HG03045 (cell line): Measurements from ENCODE around the gene ACSBG1.

Experiments used
- ATAC-seq: cut with Tn5 transposase; IDR thresholded peaks from one replicate; pipeline ENCODE4 v1.9.1; 2021; ENCODE audit warnings: mild to moderate bottlenecking, moderate library complexity; ENCODE audit not compliant: unreplicated experiment

Gene ACSBG1

GRCh38 chr15:78223396-78224022, 10.9 kb downstream of the ACSBG1 start:
- no peak for ATAC-seq

GRCh38 chr15:78222745-78223395, 11.5 kb downstream of the ACSBG1 start:
- ATAC-seq = no peak

DNA sequence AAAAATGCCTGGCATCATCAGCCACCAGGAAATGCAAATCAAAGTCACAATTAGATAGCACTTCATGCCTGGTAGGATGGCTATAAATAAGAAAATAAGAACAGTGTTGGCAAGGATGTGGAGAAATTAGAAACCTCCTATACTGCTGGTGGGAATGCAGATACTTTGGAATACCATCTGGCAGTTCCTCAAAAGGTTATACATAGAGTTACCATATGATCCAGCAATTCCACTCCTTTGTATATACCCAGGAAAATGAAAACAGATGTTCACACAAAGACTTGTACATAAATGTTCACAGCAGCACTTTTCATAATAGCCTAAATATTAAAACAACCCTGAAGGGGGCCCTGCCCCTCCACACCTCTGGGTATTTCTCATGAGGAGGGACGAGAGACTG, 13.7 kb downstream of the ACSBG1 start:
- ATAC-seq = no peak

GRCh38 chr15:78216276-78217104, 17.9 kb downstream of the ACSBG1 start:
- ATAC-seq = no peak

DNA sequence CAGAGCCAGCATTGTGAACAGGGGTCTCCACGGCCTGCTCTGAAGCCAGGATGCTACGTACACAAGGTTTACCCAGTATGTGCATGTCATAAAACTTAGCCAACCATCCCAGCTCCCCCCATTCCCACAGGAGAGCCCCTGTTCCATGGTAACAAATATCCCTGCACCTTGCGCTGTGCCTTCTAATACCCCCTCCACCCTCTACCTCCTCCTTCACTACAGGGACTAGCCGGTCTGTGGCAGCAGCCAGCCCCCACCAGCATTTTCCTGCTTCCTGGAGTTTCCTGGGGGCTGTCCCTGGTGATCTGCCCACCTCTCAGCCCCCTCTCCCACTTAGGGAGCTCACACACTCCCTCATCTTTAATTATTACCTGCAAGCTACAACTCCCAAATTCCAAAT, 20.4 kb downstream of the ACSBG1 start:
- no peak for ATAC-seq

GRCh38 chr15:78213425-78213750, 21.0 kb downstream of the ACSBG1 start:
- no peak for ATAC-seq

DNA sequence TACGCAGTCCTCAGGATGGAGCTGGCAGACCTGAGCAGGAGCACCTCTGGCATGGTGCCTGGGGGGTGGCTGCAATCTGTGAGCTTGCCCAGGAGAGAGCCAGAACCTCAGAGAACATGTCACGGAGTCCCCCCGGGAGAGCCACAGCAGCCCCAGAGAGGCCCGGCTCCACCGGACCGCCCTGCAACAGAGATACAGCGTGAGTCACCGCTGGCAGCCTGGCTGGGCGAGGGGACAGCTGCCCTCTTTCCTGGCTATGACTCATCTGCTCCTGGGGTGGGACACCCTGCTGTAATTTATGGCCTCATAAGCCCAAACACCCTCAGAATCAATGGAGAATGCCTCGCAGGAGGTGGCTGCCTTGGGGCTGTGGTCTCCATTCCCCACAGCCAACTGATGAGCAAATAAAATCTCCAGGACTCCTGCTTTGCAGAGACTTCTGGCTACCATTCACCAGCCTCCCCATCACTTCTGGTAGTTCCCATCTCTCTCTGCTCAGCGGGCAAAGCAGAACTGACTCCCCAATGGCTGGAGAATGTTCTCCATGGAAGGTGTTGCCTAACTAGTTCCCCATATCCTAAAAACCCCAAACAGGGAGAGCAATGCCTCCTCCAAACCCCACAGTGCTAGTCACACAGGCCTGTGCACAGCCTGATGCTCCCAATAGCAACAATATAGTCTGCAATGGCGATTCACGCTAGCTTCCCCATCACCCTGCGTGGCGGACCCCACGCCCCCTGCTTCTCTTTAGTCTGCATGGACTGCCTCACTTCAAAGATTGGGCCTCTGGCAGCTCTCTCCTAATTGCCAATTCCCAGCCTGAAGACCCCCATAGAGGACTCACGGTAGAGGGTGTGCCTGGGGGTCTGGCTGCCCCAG, 21.6 kb downstream of the ACSBG1 start:
- ATAC-seq = no peak

GRCh38 chr15:78212008-78212407, 22.4 kb downstream of the ACSBG1 start:
- no peak for ATAC-seq

DNA sequence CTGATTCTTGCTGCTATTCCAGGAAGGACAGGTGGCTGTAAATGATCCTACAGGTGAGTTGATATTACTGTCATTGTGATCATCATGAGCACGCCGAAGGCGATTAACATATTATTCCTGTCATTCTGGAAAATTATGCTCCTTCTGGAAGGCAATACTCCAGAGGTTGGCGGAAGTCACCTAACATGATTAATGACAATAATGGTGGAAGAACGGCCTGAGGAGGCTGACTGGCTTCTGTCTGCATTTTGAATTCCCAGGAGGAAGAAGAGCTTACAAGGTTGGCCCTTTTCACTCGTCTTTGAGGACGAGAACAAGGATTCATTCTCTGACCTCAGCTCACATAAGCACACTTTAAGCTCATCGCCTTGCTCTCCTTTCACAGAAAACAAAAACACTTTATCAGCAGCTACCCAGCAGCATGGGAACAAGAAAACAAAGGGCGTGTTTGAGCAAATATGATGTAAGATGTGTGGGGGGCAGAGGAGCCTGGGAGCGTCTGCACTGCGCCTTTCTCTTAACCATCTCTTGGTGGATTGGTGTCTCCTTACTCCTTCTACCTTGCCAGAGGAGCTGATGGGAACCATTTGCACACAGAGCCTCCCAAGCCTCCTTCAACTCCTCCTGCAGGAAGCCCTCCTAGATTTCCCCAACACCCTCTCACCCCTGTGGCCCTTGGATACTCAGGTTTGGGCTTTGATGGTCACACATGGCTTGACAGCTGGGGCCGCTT, 23.0 kb downstream of the ACSBG1 start:
- no peak for ATAC-seq

- ATAC-seq = no peak
Measured at GRCh38 chr15:78210349-78210717, 24.0 kb downstream of the ACSBG1 start.

- no peak for ATAC-seq
Measured at GRCh38 chr15:78209646-78210348, 24.6 kb downstream of the ACSBG1 start.

GRCh38 chr15:78208887-78209645, 25.3 kb downstream of the ACSBG1 start:
- ATAC-seq = no peak

GRCh38 chr15:78208341-78208844, 26.0 kb downstream of the ACSBG1 start:
- ATAC-seq = no peak

GRCh38 chr15:78207641-78208340, 26.6 kb downstream of the ACSBG1 start:
- ATAC-seq = no peak

- no peak for ATAC-seq
Measured at GRCh38 chr15:78207110-78207458, 27.3 kb downstream of the ACSBG1 start.

GRCh38 chr15:78206326-78207109, 27.8 kb downstream of the ACSBG1 start:
- ATAC-seq = no peak

DNA sequence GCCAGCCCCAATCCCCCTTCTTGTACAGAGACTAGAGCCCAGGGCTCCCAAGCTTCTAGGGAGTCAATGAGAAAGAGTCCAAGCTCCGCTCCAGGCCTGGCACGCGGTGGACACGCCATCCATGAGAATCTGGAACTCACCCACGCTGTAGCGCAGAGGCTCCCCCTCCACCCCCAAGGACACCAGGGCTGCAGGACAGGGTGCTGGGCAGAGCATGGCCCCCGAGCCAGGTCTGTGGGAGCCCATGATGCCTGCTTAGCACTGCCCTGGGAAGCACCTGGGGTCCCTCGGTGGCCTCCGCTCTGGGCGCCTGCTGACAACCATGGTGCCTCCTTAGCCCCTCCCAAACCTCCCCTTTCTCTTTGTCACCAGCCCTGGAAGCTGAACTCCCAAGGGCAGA, 28.5 kb downstream of the ACSBG1 start:
- no peak for ATAC-seq

DNA sequence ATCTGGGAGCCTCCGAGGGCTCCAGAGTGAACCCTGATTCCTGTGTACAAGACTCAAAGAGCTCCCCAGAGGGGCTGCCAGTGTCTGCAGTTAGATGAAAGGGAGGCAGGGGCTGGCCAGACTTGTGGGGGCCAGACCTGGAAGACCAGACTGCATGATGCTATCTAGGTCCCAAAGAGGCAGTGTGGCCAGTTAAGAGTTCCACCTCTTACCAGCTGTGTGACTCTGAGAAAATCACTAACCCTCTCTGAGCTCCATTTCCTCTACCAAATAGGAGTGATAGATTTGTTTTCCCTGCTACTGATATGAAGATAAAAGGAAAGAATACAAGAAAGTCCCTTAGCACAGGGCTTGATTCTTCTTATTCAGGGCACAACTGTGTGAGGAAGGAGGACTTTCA, 29.0 kb downstream of the ACSBG1 start:
- no peak for ATAC-seq
